ENCODE results near the gene BSPH1.
"Not testable (repeated sequence)": the region's sequence is repeated elsewhere in the genome, so short reads cannot be mapped to it uniquely, and the experiment has no call there.

Gene BSPH1, protein sequence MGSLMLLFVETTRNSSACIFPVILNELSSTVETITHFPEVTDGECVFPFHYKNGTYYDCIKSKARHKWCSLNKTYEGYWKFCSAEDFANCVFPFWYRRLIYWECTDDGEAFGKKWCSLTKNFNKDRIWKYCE

GRCh38 chr19:47992070-47992469 is at the start of gene BSPH1:
BSPH1 (minus strand) TSS chr19:47992170; CDS start chr19:47992081, 89 bp downstream.
- DNase-seq = no peak

DNA sequence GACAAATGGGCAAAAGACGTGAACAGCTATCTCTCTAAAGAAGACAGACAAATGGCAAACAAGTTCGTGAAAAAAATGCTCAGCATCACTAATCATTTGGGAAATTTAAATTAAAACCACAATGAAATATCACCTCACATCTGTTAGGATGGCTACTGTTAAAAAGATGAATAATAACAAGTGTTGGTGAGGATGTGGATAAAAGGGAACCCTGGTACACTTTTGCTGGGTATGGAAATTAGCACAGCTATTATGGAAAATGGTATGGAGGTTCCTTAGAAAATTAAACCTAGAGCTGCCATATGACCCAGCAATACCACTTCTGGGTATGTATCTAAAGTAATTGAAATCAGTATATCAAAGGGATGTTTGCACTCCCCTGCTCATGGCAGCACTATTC is 44.8 kb upstream of the BSPH1 start:
- no peak for DNase-seq

- DNase-seq = no peak
These were observed 41.6 kb upstream of the BSPH1 start for GRCh38 chr19:48033604-48034003.

DNA sequence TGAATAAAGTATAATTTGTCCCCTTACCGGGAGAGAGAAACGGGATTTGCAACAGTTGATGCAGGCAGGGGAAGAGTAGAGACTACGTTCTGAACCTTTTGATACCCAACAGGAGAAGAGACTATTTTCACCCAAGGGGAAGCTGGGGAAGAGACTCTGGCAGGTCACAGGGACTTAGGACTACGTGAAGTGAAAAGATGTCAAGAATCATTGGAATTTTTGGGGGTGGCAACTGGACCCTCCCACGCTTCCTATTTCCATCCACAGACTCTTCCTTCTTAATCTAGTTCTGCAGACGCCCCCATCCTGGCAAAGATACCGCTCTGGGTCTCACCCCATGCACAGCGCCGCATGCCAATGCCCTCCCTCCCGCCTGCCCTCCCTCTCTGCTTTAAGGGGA is 38.1 kb upstream of the BSPH1 start:
- no peak for DNase-seq

GRCh38 chr19:48029431-48029830 is 37.5 kb upstream of the BSPH1 start:
- DNase-seq = no peak

DNA sequence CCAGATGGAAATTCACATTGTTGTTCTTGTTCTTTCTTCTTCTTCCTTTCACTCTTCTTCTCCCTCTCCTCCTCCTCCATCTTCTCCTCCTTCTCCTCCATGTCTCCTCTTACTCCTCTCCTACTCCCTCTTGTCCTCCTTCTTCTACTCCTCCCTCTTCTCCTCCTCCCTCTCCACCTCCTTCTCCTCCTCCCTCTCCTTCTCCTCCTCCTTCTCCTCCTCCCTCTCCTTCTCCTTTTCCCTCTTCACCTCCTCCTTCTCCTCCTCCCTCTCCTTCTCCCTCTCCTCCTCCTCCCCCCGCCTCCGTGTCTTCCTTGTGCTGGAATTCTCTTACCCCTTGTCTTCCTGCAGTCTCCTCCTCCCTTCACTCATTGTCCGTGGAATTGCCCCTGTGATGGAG is 33.5 kb upstream of the BSPH1 start:
- no peak for DNase-seq

DNA sequence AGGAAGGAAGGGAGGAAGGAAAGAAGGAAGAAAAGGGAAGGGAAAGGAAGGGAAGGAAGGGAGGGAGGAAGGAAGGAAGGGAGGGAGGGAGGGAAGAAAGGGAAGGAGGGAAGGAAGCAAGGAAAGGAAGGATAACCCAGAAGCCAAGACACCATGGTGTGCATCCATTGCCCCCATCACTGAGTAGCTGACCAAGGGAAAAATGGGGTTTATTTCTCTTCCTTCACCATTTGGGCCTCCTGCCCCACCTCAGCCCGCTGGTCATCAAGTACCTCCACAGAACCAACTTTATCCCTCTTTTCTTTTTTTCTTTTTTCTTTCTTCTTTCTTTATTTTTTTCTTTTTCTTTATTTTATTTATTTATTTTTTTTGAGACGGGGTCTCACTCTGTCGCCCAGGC is 31.5 kb upstream of the BSPH1 start:
- no peak for DNase-seq

DNA sequence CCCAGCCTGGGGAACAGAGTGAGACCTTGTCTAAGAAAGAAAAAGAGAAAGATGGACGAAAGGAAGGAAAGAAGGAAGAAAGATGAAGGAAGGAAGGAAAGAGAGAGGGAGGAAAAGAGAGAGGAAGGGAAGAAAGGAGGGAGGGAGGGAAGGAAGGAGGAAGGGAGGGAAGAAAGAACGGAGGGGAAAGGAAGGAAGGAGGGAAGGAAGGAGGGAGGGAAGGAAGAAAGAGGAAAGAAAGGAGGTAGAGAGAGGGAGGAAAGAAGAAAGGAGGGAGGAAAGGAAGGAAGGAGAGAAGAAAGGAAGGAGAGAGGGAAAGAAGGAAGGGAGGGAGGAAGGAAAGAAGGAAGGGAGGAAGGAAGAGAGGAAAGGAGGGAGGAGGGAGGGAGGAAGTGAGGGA is 31.0 kb upstream of the BSPH1 start:
- DNase-seq = no peak

DNA sequence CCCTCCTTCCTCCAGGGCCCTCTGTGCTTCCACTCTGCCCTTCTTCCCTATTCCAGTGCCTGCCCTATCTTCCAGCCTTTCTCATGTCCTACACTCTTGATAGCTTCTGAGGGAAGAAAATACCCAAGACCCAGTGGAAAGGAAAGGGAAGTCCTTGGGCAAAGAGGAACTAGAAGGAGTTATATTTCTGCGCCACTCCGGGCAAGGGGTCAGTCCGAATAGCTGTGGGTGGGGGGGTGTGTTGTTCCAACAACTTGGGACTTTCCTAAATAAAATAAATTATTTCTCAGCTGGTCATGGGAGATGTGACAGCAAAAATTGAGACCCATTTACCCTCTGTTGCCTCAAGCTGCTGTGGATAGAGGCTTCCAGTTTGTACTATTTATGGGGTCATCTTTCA is 28.7 kb upstream of the BSPH1 start:
- no peak for DNase-seq

GRCh38 chr19:48010932-48011758 is 19.2 kb upstream of the BSPH1 start:
- no peak for DNase-seq

- DNase-seq = no peak
These were observed 14.8 kb upstream of the BSPH1 start for GRCh38 chr19:48006762-48007161.

GRCh38 chr19:48004236-48004635 is 12.3 kb upstream of the BSPH1 start:
- DNase-seq = no peak

DNA sequence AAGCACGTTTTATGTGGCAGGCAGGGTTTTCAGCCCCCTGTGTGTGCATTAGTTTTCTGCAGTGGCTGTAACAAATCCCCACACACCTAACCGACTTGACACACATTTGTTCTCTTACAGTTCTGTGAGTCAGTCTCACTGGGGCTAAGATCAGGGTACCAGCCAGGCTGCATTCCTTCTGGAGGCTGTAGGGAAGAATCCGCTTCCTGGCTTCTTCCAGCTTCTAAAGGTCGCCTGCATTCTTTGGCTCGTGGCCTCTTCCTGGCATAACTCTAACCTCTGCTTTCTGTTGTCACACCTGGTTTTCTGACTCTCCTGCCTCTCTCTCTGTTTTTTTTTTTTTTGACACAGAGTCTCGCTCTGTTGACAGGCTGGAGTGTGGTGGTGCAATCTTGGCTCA is 8.9 kb upstream of the BSPH1 start:
- no peak for DNase-seq

DNA sequence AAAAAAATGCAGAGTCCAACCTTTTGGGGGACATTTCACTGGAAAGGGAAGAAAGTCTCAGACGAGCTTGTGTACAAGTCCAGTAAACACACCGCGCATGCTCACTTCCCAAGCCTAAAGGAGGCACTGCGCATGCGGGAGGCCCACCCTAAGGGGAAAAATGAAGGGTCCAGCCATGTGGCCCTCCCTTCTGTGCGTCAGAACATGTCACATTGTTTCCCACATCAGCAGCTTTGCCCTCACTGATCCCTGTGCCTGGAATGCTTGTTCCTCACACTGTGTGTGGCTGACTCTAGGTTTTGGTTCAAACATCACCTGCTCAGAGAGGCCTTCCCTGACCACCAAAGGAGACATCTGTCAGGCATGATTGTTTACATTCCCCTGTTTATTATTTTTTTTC is 6.8 kb upstream of the BSPH1 start:
- DNase-seq = no peak

DNA sequence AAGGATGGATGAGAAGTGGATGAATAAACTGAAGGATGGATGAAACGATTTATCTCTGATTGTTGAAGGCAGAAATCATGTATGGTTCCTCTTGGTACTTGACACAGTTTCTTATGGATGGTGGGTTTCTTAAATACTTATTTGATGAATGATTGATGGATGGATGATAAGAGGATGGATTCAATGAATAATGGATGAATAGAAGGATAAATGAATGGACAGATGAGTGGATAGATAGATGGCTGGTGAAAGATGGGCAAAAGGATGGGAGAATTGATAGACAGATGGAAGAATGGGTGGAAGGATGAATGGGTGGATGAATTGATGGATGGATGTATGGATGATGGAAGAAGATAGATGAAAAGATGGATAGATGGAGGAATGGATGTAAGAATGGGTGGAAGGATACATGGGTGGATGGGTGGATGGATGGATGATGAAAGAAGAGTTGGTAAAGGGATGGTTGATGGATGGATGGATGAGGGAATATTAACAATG is 4.3 kb upstream of the BSPH1 start:
- DNase-seq = no peak

- DNase-seq = no peak
These were observed 2.3 kb upstream of the BSPH1 start, which contains the start of gene ELSPBP1 for GRCh38 chr19:47994209-47994802. ELSPBP1 (plus strand) TSS chr19:47994632; CDS start chr19:48008668, 14,036 bp downstream.

DNA sequence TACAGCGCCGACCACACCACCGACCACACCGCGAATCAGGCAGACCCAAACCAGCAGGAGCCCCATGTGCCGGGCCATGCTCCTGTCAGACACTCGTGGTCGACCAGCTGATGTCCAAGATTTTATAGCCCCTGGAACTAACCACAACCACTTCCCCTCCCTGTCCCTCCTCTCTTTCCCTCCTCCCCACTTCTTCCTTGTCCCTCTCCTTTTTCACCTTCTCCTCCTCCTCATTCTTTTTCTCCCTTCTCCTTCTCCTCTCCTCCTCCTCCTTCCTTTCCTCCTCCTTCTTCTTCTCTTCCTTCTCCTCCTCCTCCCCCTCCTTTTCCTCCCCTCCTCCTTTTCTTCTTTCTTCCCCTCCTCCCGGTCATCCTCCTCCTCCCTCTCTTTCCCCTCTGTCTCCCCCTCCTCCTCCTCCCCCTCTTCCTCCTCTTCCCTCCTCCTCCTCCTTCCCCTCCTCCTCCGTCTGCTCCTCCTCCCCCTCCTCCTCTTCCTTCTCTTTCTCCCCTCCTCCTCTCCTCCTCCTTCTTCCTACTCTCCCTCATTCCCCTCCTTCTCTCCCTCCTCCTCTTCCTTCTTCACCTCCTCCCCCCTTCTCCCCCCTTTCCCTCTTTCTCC is 670 bp downstream of the BSPH1 start:
- no peak for DNase-seq

GRCh38 chr19:47973529-47973928 is 18.4 kb downstream of the BSPH1 start:
- no peak for DNase-seq

DNA sequence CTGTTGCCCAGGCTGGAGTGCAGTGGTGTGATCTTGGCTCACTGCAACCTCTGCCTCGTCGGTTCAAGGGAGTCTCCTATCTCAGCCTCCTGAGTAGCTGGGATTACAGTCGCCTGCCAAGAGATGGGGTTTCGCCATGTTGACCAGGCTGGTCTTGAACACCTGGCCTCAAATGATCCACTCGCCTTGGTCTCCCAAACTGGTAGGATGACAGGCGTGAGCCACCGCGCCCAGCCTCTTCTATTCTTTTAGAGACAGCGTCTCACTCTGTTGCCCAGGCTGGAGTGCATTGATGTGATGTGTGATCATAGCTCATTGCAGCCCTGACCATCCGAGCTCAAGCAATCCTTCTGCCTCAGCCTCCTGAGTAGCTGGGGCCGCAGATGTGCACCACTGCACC is 36.0 kb downstream of the BSPH1 start:
- not testable (repeated sequence) for DNase-seq

DNA sequence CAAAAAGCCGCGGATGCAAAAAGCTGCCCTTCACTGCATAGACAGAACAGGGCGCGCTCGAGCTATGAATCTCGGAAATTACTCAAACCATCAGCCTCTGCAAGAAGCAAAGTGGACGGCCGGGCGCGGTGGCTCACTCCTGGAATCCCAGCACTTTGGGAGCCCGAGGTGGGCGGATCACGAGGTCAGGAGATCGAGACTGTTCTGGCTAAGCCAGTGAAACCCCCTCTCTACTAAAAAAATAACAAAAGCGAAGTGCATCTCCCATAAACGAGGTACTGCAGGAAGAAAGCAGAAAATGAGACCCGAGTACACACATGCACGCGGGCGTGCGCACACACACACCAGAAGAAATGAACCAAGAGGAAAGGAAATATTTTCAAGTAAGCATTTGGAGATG is 39.8 kb downstream of the BSPH1 start:
- DNase-seq = not testable (repeated sequence)

DNA sequence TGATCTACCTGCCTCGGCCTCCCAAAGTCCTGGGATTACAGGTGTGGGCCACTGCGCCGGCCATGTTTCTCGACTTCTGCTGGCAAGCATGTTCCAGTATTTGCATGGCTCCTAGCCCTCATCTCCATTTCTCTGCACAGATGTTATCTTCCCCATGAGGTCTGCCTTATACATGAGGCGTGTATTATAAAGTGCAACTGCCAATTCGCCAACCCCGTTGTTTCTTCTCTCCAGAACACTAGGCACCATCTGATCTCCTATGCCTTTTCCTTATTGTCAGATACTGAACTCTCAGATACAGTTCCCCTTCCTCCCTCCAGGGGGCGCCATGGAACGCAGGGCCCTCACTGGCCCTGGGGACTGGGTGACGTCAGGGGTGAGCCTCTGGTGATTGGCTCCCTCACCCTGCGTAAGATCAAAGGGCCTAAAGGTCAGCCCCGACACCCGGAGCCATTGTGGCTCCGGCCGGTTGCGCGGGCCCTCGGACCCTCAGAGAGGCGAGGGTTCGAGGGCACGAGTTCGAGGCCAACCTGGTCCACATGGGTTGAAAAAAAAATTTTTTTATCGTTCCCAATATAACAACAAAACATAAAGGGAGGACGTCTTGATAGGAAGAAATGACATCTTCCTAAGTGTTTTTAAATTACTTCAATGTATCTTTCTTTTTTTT is 42.0 kb downstream of the BSPH1 start:
- DNase-seq = not testable (repeated sequence)

GRCh38 chr19:47928581-47928980 is 63.4 kb downstream of the BSPH1 start:
- DNase-seq = not testable (repeated sequence)

GRCh38 chr19:47920107-47920506 is 71.9 kb downstream of the BSPH1 start:
- DNase-seq = not testable (repeated sequence)
